SK-N-SH (cell line): ENCODE data around the gene PLA2G6. TPM values are rescaled to one million over a fixed set of nuclear protein-coding genes. Genes with fewer than 3 reads are reported as not detected.

Source experiments
- CTCF ChIA-PET: fragments of 300-600, 350-600 bp; formaldehyde crosslinking; extraction: SDS; loops from one replicate; lab custom pipeline; 2021; lab: Yijun Ruan, JAX
- POLR2A ChIA-PET: fragments of 350-600 bp; sonication (Branson Sonifier 250); formaldehyde crosslinking; extraction: SDS; loops from one replicate; lab custom pipeline; 2020; ENCODE audit warnings: antibody characterized with exemption, inconsistent platforms; lab: Yijun Ruan, JAX
- DNase-seq: peaks from one replicate; pipeline ENCODE4 v3.0.0; 2012
- H2AFZ ChIP-seq: fragments of 200-600 bp; sonication (generic); 2 replicates; pipeline ENCODE4 v1.8.1; 2016; ENCODE audit warnings: antibody characterized with exemption, mild to moderate bottlenecking, low read depth
- H3F3A ChIP-seq: fragments of 200-600 bp; sonication (generic); replicated peaks from 2 replicates; pipeline ENCODE3; 2016; ENCODE audit warnings: antibody characterized with exemption, mild to moderate bottlenecking; ENCODE audit not compliant: insufficient read depth
- H3K27ac ChIP-seq, 2 experiments: fragments of 200-500 bp in 1 of 2; fragments of 200-600 bp in 1 of 2; sonication (Bioruptor generic) in 1 of 2; sonication (generic), shearing (Covaris generic) in 1 of 2; 2 replicates each; pipeline versions ENCODE4 v1.5.1 to v1.6.1; 2014 to 2016; ENCODE audit warnings: low read depth in 2 of 2, inconsistent platforms in 1 of 2, low read length in 1 of 2, mild to moderate bottlenecking in 1 of 2, mixed read lengths in 1 of 2
- H3K27me3 ChIP-seq: fragments of 200-600 bp; sonication (generic), shearing (Covaris generic); 2 replicates; pipeline ENCODE4 v1.6.1; 2016; ENCODE audit warnings: mixed run types; ENCODE audit not compliant: insufficient read depth
- H3K36me3 ChIP-seq, 2 experiments: fragments of 200-500 bp in 1 of 2; fragments of 200-600 bp in 1 of 2; sonication (Bioruptor generic) in 1 of 2; sonication (generic) in 1 of 2; replicated peaks in 1 of 2; 2 replicates each; pipeline versions ENCODE3 to v1.5.1; 2014 to 2016; ENCODE audit warnings: low read length in 1 of 2, mild to moderate bottlenecking in 1 of 2; ENCODE audit not compliant: insufficient read depth in 2 of 2, control insufficient read depth in 1 of 2
- H3K4me1 ChIP-seq, 2 experiments: fragments of 200-500 bp in 1 of 2; fragments of 200-600 bp in 1 of 2; sonication (Bioruptor generic) in 1 of 2; sonication (generic), shearing (Covaris generic) in 1 of 2; 2 replicates each; pipeline versions ENCODE4 v1.5.1 to v1.6.1; 2014 to 2016; ENCODE audit warnings: low read depth in 1 of 2, low read length in 1 of 2, mixed run types in 1 of 2; ENCODE audit not compliant: insufficient read depth in 2 of 2, control insufficient read depth in 1 of 2
- H3K4me2 ChIP-seq: fragments of 200-600 bp; sonication (generic), shearing (Covaris generic); 2 replicates; pipeline ENCODE4 v1.6.1; 2017; ENCODE audit warnings: mixed run types
- H3K4me3 ChIP-seq, 2 experiments: fragments of 200-500 bp in 1 of 2; fragments of 200-600 bp in 1 of 2; sonication (Bioruptor generic) in 1 of 2; sonication (generic), shearing (Covaris generic) in 1 of 2; 2 replicates each; pipeline versions ENCODE4 v1.5.1 to v1.8.1; 2014 to 2016; ENCODE audit warnings: low read depth in 2 of 2, inconsistent platforms in 1 of 2, low read length in 1 of 2, mild to moderate bottlenecking in 1 of 2, mixed read lengths in 1 of 2, moderate library complexity in 1 of 2
- H3K79me2 ChIP-seq: fragments of 200-600 bp; sonication (generic); 2 replicates; pipeline ENCODE4 v1.8.1; 2017; ENCODE audit warnings: mild to moderate bottlenecking; ENCODE audit not compliant: insufficient read depth
- H3K9ac ChIP-seq: fragments of 200-600 bp; sonication (generic); 2 replicates; pipeline ENCODE4 v1.6.1; 2017; ENCODE audit warnings: mixed run types
- H3K9me2 ChIP-seq: fragments of 200-600 bp; sonication (generic); 2 replicates; pipeline ENCODE4 v1.6.1; 2017; ENCODE audit warnings: mixed run types
- H3K9me3 ChIP-seq: fragments of 200-600 bp; sonication (generic); 2 replicates; pipeline ENCODE4 v1.6.1; 2017; ENCODE audit warnings: mixed run types, mild to moderate bottlenecking, moderate library complexity
- H4K20me1 ChIP-seq: fragments of 200-600 bp; sonication (generic); 2 replicates; pipeline ENCODE4 v1.6.1; 2017; ENCODE audit warnings: mild to moderate bottlenecking, mixed run types; ENCODE audit not compliant: insufficient read depth
- CTCF ChIP-seq: fragments of 200-600 bp; sonication (generic); IDR thresholded peaks from 2 replicates; pipeline ENCODE4 v1.6.1; 2017; ENCODE audit warnings: antibody characterized with exemption, mild to moderate bottlenecking, moderate library complexity
- EP300 ChIP-seq, 2 experiments: IDR thresholded peaks; 2 replicates each; pipeline versions ENCODE4 v1.4.0 to v1.6.1; 2012; ENCODE audit warnings: borderline replicate concordance in 1 of 2, low read depth in 1 of 2, low read length in 1 of 2
- EZH2phosphoT487 ChIP-seq: fragments of 200-600 bp; sonication (generic); IDR thresholded peaks from 2 replicates; pipeline ENCODE4 v1.6.1; 2017; ENCODE audit warnings: low read depth, mixed run types, mild to moderate bottlenecking, antibody characterized with exemption, moderate library complexity, borderline replicate concordance
- FOXJ3 ChIP-seq: sonication (generic); formaldehyde crosslinking; IDR thresholded peaks from 2 replicates; pipeline ENCODE4 v1.5.1; 2020; ENCODE audit warnings: mild to moderate bottlenecking, missing genetic modification reagents
- GABPA ChIP-seq: IDR thresholded peaks from 2 replicates; pipeline ENCODE4 v1.4.0; 2012; ENCODE audit warnings: low read depth, mild to moderate bottlenecking
- IRF3 ChIP-seq: fragments of 150-350 bp; IDR thresholded peaks from 2 replicates; pipeline ENCODE4 v1.6.1; 2016; ENCODE audit warnings: mild to moderate bottlenecking, low read depth, low read length
- MAX ChIP-seq: IDR thresholded peaks from 2 replicates; pipeline ENCODE4 v1.4.0; 2012; ENCODE audit warnings: low read depth
- MEF2A ChIP-seq: IDR thresholded peaks from 2 replicates; pipeline ENCODE4 v1.4.0; 2012; ENCODE audit warnings: low read depth, borderline replicate concordance
- MXI1 ChIP-seq: IDR thresholded peaks from 2 replicates; pipeline ENCODE4 v1.6.1; 2012; ENCODE audit warnings: mild to moderate bottlenecking, low read depth, low read length, improper control_type of control experiment
- NFIC ChIP-seq: IDR thresholded peaks from 2 replicates; pipeline ENCODE4 v1.4.0; 2012; ENCODE audit warnings: borderline replicate concordance
- NRF1 ChIP-seq: IDR thresholded peaks from 2 replicates; pipeline ENCODE4 v1.6.1; 2012; ENCODE audit warnings: low read depth, mild to moderate bottlenecking, low read length
- PBX3 ChIP-seq: IDR thresholded peaks from 2 replicates; pipeline ENCODE4; 2012
- RAD21 ChIP-seq: IDR thresholded peaks from 2 replicates; pipeline ENCODE4 v1.6.1; 2012; ENCODE audit warnings: mild to moderate bottlenecking, low read length
- RCOR1 ChIP-seq: fragments of 150-350 bp; IDR thresholded peaks from 2 replicates; pipeline ENCODE4 v1.6.1; 2017; ENCODE audit warnings: antibody characterized with exemption, low read length
- RXRA ChIP-seq: IDR thresholded peaks from 2 replicates; pipeline ENCODE4 v1.4.0; 2012; ENCODE audit warnings: low read depth, mild to moderate bottlenecking, borderline replicate concordance
- TAF1 ChIP-seq: IDR thresholded peaks from 2 replicates; pipeline ENCODE4 v1.6.1; 2012; ENCODE audit warnings: low read depth, mild to moderate bottlenecking, low read length, moderate library complexity, borderline replicate concordance
- USF1 ChIP-seq: IDR thresholded peaks from 2 replicates; pipeline ENCODE4 v1.4.0; 2012; ENCODE audit warnings: low read depth, borderline replicate concordance
- WGBS: methylation state at CpG from one replicate; pipeline ENCODE4 v1.1.6; 2017; ENCODE audit warnings: low lambda C conversion rate; 5-methylcytosine and 5-hydroxymethylcytosine counted together
- polyA plus RNA-seq, 3 experiments: library from polyadenylated mRNA; depleted of rRNA; stranded (reverse); fragments of >200 nt; gene quantifications; 2 replicates each; pipeline ENCODE4 v1.2.3, GENCODE V29; 2012

PLA2G6 gene
- polyA plus RNA-seq, 1 of the 3 experiments (the other 2 are of a cell fraction): 10.5 TPM

- H3K4me2 ChIP-seq: no peak overlapping the region
- no peak overlapping the region for H3K27ac ChIP-seq
- no peak for TF ChIP-seq TAF1
- no peak for TF ChIP-seq RAD21
- no peak for TF ChIP-seq GABPA
- no peak for TF ChIP-seq MEF2A
- TF ChIP-seq NFIC: no peak
- no peak for TF ChIP-seq RCOR1
- H3K36me3 ChIP-seq: no peaks in the 10 kb centered on the region
- WGBS: 76% methylated on average over 5 of the region's 10 CpGs
- no peak for DNase-seq
- H3K9me3 ChIP-seq: no peaks in the 10 kb centered on the region
- ChIA-PET CTCF (no interaction called here), POLR2A (no interaction called here)
- no peak overlapping the region for H3K4me3 ChIP-seq
- no peak overlapping the region for H2AFZ ChIP-seq
- H3K27me3 ChIP-seq: no peaks in the 10 kb centered on the region
- H3K79me2 ChIP-seq: peaks cover 25% of the 10 kb centered on the region
- peaks cover 17% of the 10 kb centered on the region for H4K20me1 ChIP-seq
- no peaks in the 10 kb centered on the region for H3F3A ChIP-seq
- H3K9me2 ChIP-seq: no peaks in the 10 kb centered on the region
- no peak overlapping the region for H3K9ac ChIP-seq
- H3K4me1 ChIP-seq: peaks cover 0 to 11% of the 10 kb centered on the region in 2 experiments; a peak in 1 of 4 replicates
Measured at GRCh38 chr22:38199826-38200559, 18.4 kb upstream of the PLA2G6 start.

GRCh38 chr22:38196791-38197419, 15.3 kb upstream of the PLA2G6 start:
- Histone ChIP-seq H3K4me1 (peaks cover 0 to 7% of the 10 kb centered on the region in 2 experiments; a peak in 1 of 4 replicates), H3K9me3 (no peaks in the 10 kb centered on the region), H3K27ac (no peak overlapping the region), H4K20me1 (no peaks in the 10 kb centered on the region), H3K4me2 (no peak overlapping the region)
- WGBS: 85% methylated on average over 13 of the region's 19 CpGs
- no peak for DNase-seq
- TF ChIP-seq TAF1 (no peak), RXRA (no peak), MEF2A (no peak), FOXJ3 (CRISPR knock-in tag) (no peak), MAX (no peak), MXI1 (no peak), EZH2phosphoT487 (no peak), GABPA (no peak), NRF1 (no peak), USF1 (no peak), RCOR1 (no peak), EP300 (IDR thresholded peaks at IDR 0.05; ENCODE audit: borderline replicate concordance in 1 of 2, low read depth in 1 of 2, low read length in 1 of 2) (no peak), IRF3 (no peak), PBX3 (no peak), CTCF (no peak)
- TF ChIP-seq, all 33 proteins: peak for 0
- Histone ChIP-seq H2AFZ (no peak overlapping the region), H3F3A (no peaks in the 10 kb centered on the region), H3K27me3 (no peaks in the 10 kb centered on the region), H3K79me2 (no peaks in the 10 kb centered on the region), H3K9me2 (no peaks in the 10 kb centered on the region), H3K36me3 (no peaks in the 10 kb centered on the region), H3K4me3 (no peak overlapping the region), H3K9ac (no peak overlapping the region)
- CTCF ChIA-PET: no interaction called here
- POLR2A ChIA-PET: no interaction called here
